H1 (cell line): ENCODE results near the gene ITPR1. TPM values are rescaled to one million over a fixed set of nuclear protein-coding genes. Genes with fewer than 3 reads are reported as not detected.

ENCODE experiments used
- CTCF ChIA-PET: fragments of 300-600 bp; sonication (Branson Sonifier 250); formaldehyde crosslinking; loops from one replicate; lab custom pipeline; 2021; ENCODE audit not compliant: partially characterized antibody; lab: Charles Lee
- POLR2A ChIA-PET: fragments of 300-600 bp; sonication (Branson Sonifier 250); formaldehyde crosslinking; loops from one replicate; lab custom pipeline; 2021; ENCODE audit warnings: inconsistent platforms; ENCODE audit not compliant: partially characterized antibody; lab: Charles Lee
- DNase-seq, 2 experiments: peaks; one replicate each; pipeline versions ENCODE4 v3.0.0 to v3.0.0-alpha.2; 2010 to 2022; ENCODE audit warnings: low spot score in 2 of 2, low read depth in 1 of 2, mixed read lengths in 1 of 2
- FAIRE-seq: peaks from 2 replicates; lab custom pipeline; 2011; peaks lifted over from hg19 to GRCh38; lab: Jason Lieb, UNC
- H2AFZ ChIP-seq: 2 replicates; pipeline ENCODE4 v1.8.1; 2012; ENCODE audit warnings: low read length, inconsistent platforms
- H2AK5ac ChIP-seq: 2 replicates; pipeline ENCODE4 v1.6.1; 2013; ENCODE audit warnings: low read depth, low read length
- H2BK120ac ChIP-seq: replicated peaks from 2 replicates; pipeline ENCODE3; 2013; ENCODE audit warnings: low read depth, low read length, inconsistent platforms
- H2BK12ac ChIP-seq: 2 replicates; pipeline ENCODE4 v1.6.1; 2013; ENCODE audit warnings: low read depth, low read length
- H2BK15ac ChIP-seq: 2 replicates; pipeline ENCODE4 v1.6.1; 2013; ENCODE audit warnings: low read length
- H2BK20ac ChIP-seq: 2 replicates; pipeline ENCODE4 v1.6.1; 2013; ENCODE audit warnings: low read length
- H2BK5ac ChIP-seq: 2 replicates; pipeline ENCODE4 v1.6.1; 2013; ENCODE audit warnings: low read depth, low read length
- H3K14ac ChIP-seq: 2 replicates; pipeline ENCODE4 v1.6.1; 2013; ENCODE audit warnings: inconsistent platforms; ENCODE audit not compliant: insufficient read length
- H3K18ac ChIP-seq: 2 replicates; pipeline ENCODE4 v1.6.1; 2013; ENCODE audit warnings: low read length; ENCODE audit errors: extremely low read depth
- H3K23ac ChIP-seq: 2 replicates; pipeline ENCODE4 v1.6.1; 2013; ENCODE audit warnings: inconsistent platforms; ENCODE audit not compliant: insufficient read length
- H3K23me2 ChIP-seq: 2 replicates; pipeline ENCODE4 v1.6.1; 2013; ENCODE audit warnings: low read depth, low read length
- H3K27ac ChIP-seq: 2 replicates; pipeline ENCODE4 v1.6.1; 2011; ENCODE audit warnings: low read depth, low read length, inconsistent platforms
- H3K27me3 ChIP-seq, 4 experiments: replicated peaks in 1 of 4; 1 replicate in 1 of 4; 2 replicates in 3 of 4; pipeline versions ENCODE4 v1.6.1 to v1.8.1; 2011 to 2013; ENCODE audit warnings: low read length in 3 of 4, mild to moderate bottlenecking in 3 of 4, inconsistent platforms in 2 of 4, mixed read lengths in 2 of 4, moderate library complexity in 1 of 4; ENCODE audit not compliant: control insufficient read depth in 3 of 4, insufficient read depth in 3 of 4; ENCODE audit errors: extremely low read depth in 1 of 4
- H3K36me3 ChIP-seq, 4 experiments: 2 replicates each; pipeline versions ENCODE4 v1.6.1 to v1.8.1; 2011 to 2013; ENCODE audit warnings: mild to moderate bottlenecking in 4 of 4, low read length in 3 of 4, moderate library complexity in 2 of 4, control low read depth in 1 of 4, inconsistent platforms in 1 of 4; ENCODE audit not compliant: insufficient read depth in 4 of 4, control insufficient read depth in 2 of 4
- H3K4ac ChIP-seq: replicated peaks from 2 replicates; pipeline ENCODE3; 2013; ENCODE audit warnings: low read length, low read depth, mixed read lengths, inconsistent platforms; ENCODE audit not compliant: insufficient read length
- H3K4me1 ChIP-seq, 4 experiments: replicated peaks in 1 of 4; 1 replicate in 1 of 4; 2 replicates in 3 of 4; pipeline versions ENCODE4 v1.6.1 to v1.8.1; 2011 to 2013; ENCODE audit warnings: low read length in 3 of 4, inconsistent platforms in 2 of 4, mixed read lengths in 1 of 4; ENCODE audit not compliant: insufficient read depth in 4 of 4, control insufficient read depth in 3 of 4
- H3K4me2 ChIP-seq, 2 experiments: 2 replicates each; pipeline versions ENCODE4 v1.6.1 to v1.8.1; 2011 to 2013; ENCODE audit warnings: low read depth in 2 of 2, low read length in 2 of 2, control low read depth in 1 of 2, inconsistent platforms in 1 of 2, mild to moderate bottlenecking in 1 of 2; ENCODE audit not compliant: insufficient read depth in 1 of 2
- H3K4me3 ChIP-seq, 4 experiments: fragments of 200-600, 300-600 bp in 1 of 4; sonication (generic), shearing (Covaris generic), sonication (Bioruptor Twin) in 1 of 4; 2 replicates each; pipeline versions ENCODE4 v1.5.1 to v1.8.1; 2011 to 2016; ENCODE audit warnings: low read length in 4 of 4, low read depth in 3 of 4, control low read depth in 2 of 4, inconsistent platforms in 2 of 4, mild to moderate bottlenecking in 2 of 4, mixed read lengths in 1 of 4, moderate library complexity in 1 of 4; ENCODE audit not compliant: insufficient read depth in 2 of 4; ENCODE audit errors: extremely low read depth in 1 of 4
- H3K56ac ChIP-seq: replicated peaks from 2 replicates; pipeline ENCODE3; 2013; ENCODE audit warnings: low read depth, mild to moderate bottlenecking, mixed read lengths, low read length, inconsistent platforms; ENCODE audit not compliant: insufficient read length
- H3K79me1 ChIP-seq: 2 replicates; pipeline ENCODE4 v1.6.1; 2013; ENCODE audit warnings: low read depth, low read length, control low read depth
- H3K79me2 ChIP-seq, 2 experiments: 2 replicates each; pipeline versions ENCODE4 v1.6.1 to v1.8.1; 2012 to 2013; ENCODE audit warnings: low read length in 2 of 2, mild to moderate bottlenecking in 2 of 2, inconsistent platforms in 1 of 2; ENCODE audit not compliant: insufficient read depth in 2 of 2, control insufficient read depth in 1 of 2
- H3K9ac ChIP-seq, 4 experiments: replicated peaks in 1 of 4; 1 replicate in 1 of 4; 2 replicates in 3 of 4; pipeline versions ENCODE4 v1.6.1 to v1.8.1; 2011 to 2013; ENCODE audit warnings: low read depth in 3 of 4, low read length in 3 of 4, control low read depth in 2 of 4, mild to moderate bottlenecking in 2 of 4, moderate library complexity in 2 of 4, inconsistent platforms in 1 of 4; ENCODE audit errors: extremely low read depth in 1 of 4
- H3K9me3 ChIP-seq, 2 experiments: 2 replicates each; pipeline versions ENCODE4 v1.6.1 to v1.8.1; 2012 to 2013; ENCODE audit warnings: mild to moderate bottlenecking in 2 of 2, moderate library complexity in 2 of 2, control low read depth in 1 of 2, inconsistent platforms in 1 of 2, low read depth in 1 of 2, low read length in 1 of 2, mixed read lengths in 1 of 2; ENCODE audit not compliant: insufficient read depth in 2 of 2
- H4K20me1 ChIP-seq, 2 experiments: replicated peaks in 1 of 2; 2 replicates each; pipeline versions ENCODE3 to v1.8.1; 2011 to 2013; ENCODE audit warnings: inconsistent platforms in 2 of 2, low read length in 2 of 2, mild to moderate bottlenecking in 1 of 2; ENCODE audit not compliant: insufficient read depth in 2 of 2, control insufficient read depth in 1 of 2
- H4K5ac ChIP-seq: 2 replicates; pipeline ENCODE4 v1.6.1; 2013; ENCODE audit warnings: low read length, low read depth, mixed read lengths, inconsistent platforms; ENCODE audit not compliant: insufficient read length
- H4K8ac ChIP-seq: 2 replicates; pipeline ENCODE4 v1.8.0; 2013; ENCODE audit warnings: mild to moderate bottlenecking, moderate library complexity, low read length, inconsistent platforms; ENCODE audit not compliant: insufficient read depth; ENCODE audit errors: extremely low read depth
- H4K91ac ChIP-seq: replicated peaks from 2 replicates; pipeline ENCODE3; 2013; ENCODE audit warnings: low read length, mixed read lengths, inconsistent platforms; ENCODE audit not compliant: insufficient read length
- NRF1 ChIP-seq: IDR thresholded peaks from 2 replicates; pipeline ENCODE4 v1.6.1; 2011; ENCODE audit warnings: mild to moderate bottlenecking, low read depth, low read length, improper control_type of control experiment
- SP2 ChIP-seq: IDR thresholded peaks from 2 replicates; pipeline ENCODE4 v1.6.1; 2012; ENCODE audit warnings: mild to moderate bottlenecking, low read length, inconsistent platforms
- WGBS, 2 experiments: shearing (Covaris generic) in 1 of 2; methylation state at CpG; one replicate each; pipeline versions ENCODE4 v1.1.6 to v1.1.7; 2013 to 2015; ENCODE audit warnings: low lambda C conversion rate in 2 of 2, mixed read lengths in 2 of 2, inconsistent platforms in 1 of 2, low coverage in 1 of 2, missing lambda C conversion rate in 1 of 2; ENCODE audit not compliant: insufficient replicate concordance in 2 of 2, insufficient coverage in 1 of 2, insufficient read length in 1 of 2; ENCODE audit errors: extremely low coverage in 1 of 2, missing lambda C conversion rate in 1 of 2; 5-methylcytosine and 5-hydroxymethylcytosine counted together
- polyA plus RNA-seq, 7 experiments: library from polyadenylated mRNA; depleted of rRNA in 3 of 7; stranded (reverse) in 5 of 7; unstranded in 2 of 7; fragments of >200 nt in 5 of 7; fragments of 200-250 nt in 2 of 7; gene quantifications; 1 replicate in 5 of 7; 2 replicates in 1 of 7; 4 replicates in 1 of 7; pipeline versions ENCODE4 v1.2.1 to v1.2.3, GENCODE V29; 2011 to 2013; ENCODE audit warnings: missing spikeins in 2 of 7, mixed read lengths in 2 of 7
- total RNA-seq: library from RNA; stranded (reverse); fragmentation: NEBNext Ultra II Directional; extraction: Animal tissue kit (Norgen Biotek cat#: 25700); gene quantifications from 2 replicates; pipeline ENCODE4 v1.2.1, GENCODE V29; 2021

ITPR1 gene
- total and polyA plus RNA-seq, 2 of the 8 experiments (the other 6 are each of a cell fraction or from before 2014, with no cell fraction given), result 2.5 to 16.3 TPM

GRCh38 chr3:4548780-4549179, 55.6 kb downstream of the ITPR1 start:
- Histone ChIP-seq H3K9me3 (no peaks in the 10 kb centered on the region), H3K9ac (no peak overlapping the region), H3K4me3 (no peak overlapping the region), H2BK5ac (no peak overlapping the region), H3K23ac (no peak overlapping the region), H4K5ac (no peak overlapping the region), H3K27me3 (no peaks in the 10 kb centered on the region), H3K14ac (no peak overlapping the region), H3K18ac (no peak overlapping the region), H3K56ac (no peak overlapping the region), H3K4ac (no peak overlapping the region), H4K20me1 (no peaks in the 10 kb centered on the region), H2AFZ (no peak overlapping the region), H2AK5ac (no peak overlapping the region), H3K79me1 (no peaks in the 10 kb centered on the region), H3K27ac (no peak overlapping the region), H3K4me1 (no peaks in the 10 kb centered on the region), H2BK12ac (no peak overlapping the region), H3K36me3 (no peaks in the 10 kb centered on the region), H4K8ac (no peak overlapping the region), H2BK120ac (no peak overlapping the region), H2BK20ac (no peak overlapping the region), H2BK15ac (no peak overlapping the region), H3K4me2 (no peak overlapping the region), H4K91ac (no peak overlapping the region), H3K79me2 (no peaks in the 10 kb centered on the region), H3K23me2 (no peaks in the 10 kb centered on the region)
- POLR2A ChIA-PET, result no interaction called here
- TF ChIP-seq NRF1 (no peak), SP2 (no peak)
- no peak for FAIRE-seq
- 86% methylated on average over 2 of the region's 2 CpGs; no CpG with 5 or more reads in 1 of the 2 experiments for WGBS, 2 experiments
- CTCF ChIA-PET, result no interaction called here
- DNase-seq, result no peak
